HG02759 (cell line): Measurements from ENCODE around the gene TEX11.
"Not testable (repeated sequence)": the region's sequence is repeated elsewhere in the genome, so short reads cannot be mapped to it uniquely, and the experiment has no call there.

ENCODE experiments used
- ATAC-seq: cut with Tn5 transposase; IDR thresholded peaks from one replicate; pipeline ENCODE4 v1.9.1; 2021; ENCODE audit warnings: mild to moderate bottlenecking, moderate library complexity; ENCODE audit not compliant: unreplicated experiment

Gene TEX11

GRCh38 chrX:70762285-70762684, 146.2 kb downstream of the TEX11 start:
- ATAC-seq = no peak

- ATAC-seq = no peak
Observed at GRCh38 chrX:70755850-70756249, 152.7 kb downstream of the TEX11 start.

GRCh38 chrX:70754169-70754848, 154.2 kb downstream of the TEX11 start:
- ATAC-seq = no peak

GRCh38 chrX:70733774-70734173, 174.7 kb downstream of the TEX11 start:
- ATAC-seq = not testable (repeated sequence)

GRCh38 chrX:70727961-70728360, 180.6 kb downstream of the TEX11 start:
- not testable (repeated sequence) for ATAC-seq

GRCh38 chrX:70720721-70721120, 187.8 kb downstream of the TEX11 start:
- no peak for ATAC-seq

- ATAC-seq = not testable (repeated sequence)
Observed at GRCh38 chrX:70711336-70711735, 197.2 kb downstream of the TEX11 start.

- ATAC-seq = no peak
Observed at GRCh38 chrX:70694339-70695122, 214.0 kb downstream of the TEX11 start.

- not testable (repeated sequence) for ATAC-seq
Observed at GRCh38 chrX:70679455-70679854, 229.1 kb downstream of the TEX11 start.

GRCh38 chrX:70675284-70675683, 233.2 kb downstream of the TEX11 start:
- no peak for ATAC-seq

- ATAC-seq = no peak
Observed at GRCh38 chrX:70672326-70672725, 236.2 kb downstream of the TEX11 start.

- ATAC-seq = no peak
Observed at GRCh38 chrX:70669120-70669519, 239.4 kb downstream of the TEX11 start.

GRCh38 chrX:70664726-70665125, 243.8 kb downstream of the TEX11 start:
- no peak for ATAC-seq

GRCh38 chrX:70661124-70661523, 247.4 kb downstream of the TEX11 start:
- ATAC-seq = not testable (repeated sequence)

- ATAC-seq = not testable (repeated sequence)
Observed at GRCh38 chrX:70657546-70657945, 251.0 kb downstream of the TEX11 start.

- ATAC-seq = no peak
Observed at GRCh38 chrX:70656304-70656703, 252.2 kb downstream of the TEX11 start.

GRCh38 chrX:70647910-70648309, 260.6 kb downstream of the TEX11 start:
- ATAC-seq = not testable (repeated sequence)

- ATAC-seq = no peak
Observed at GRCh38 chrX:70636218-70636617, 272.3 kb downstream of the TEX11 start.

- no peak for ATAC-seq
Observed at GRCh38 chrX:70635669-70636068, 272.8 kb downstream of the TEX11 start.

GRCh38 chrX:70635227-70635626, 273.3 kb downstream of the TEX11 start:
- no peak for ATAC-seq

GRCh38 chrX:70621743-70622142, 286.8 kb downstream of the TEX11 start:
- no peak for ATAC-seq

GRCh38 chrX:70618467-70618866, 290.0 kb downstream of the TEX11 start:
- ATAC-seq = no peak
